ENCODE data around the gene CYREN. TPM values are rescaled to one million over a fixed set of nuclear protein-coding genes. Genes with fewer than 3 reads are reported as not detected.

Gene CYREN
- total RNA-seq, 1 donor from 2014 or later, result 80.3 TPM

DNA sequence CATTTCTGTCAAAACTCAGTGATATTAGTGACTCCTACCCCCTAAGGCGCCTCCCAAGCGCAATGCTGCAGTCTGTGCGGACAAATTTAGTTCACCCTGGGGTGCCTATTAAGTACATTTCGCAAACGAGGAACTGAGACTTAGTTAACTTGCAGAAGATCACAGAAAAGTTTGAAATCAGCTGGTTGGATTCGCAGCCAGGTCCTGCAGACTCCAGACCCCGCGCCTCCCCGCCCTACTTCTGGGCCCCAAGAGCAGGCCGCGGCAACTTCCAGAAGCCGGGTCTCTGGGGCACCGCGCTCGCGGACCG, 588 bp downstream of the CYREN start:
- TF ChIP-seq CTCF (conservative IDR thresholded peaks at IDR 0.05; ENCODE audit: low read depth, low read length), result no peak
- no peak for DNase-seq (ENCODE audit: low read depth)
- H3K4me3 ChIP-seq (ENCODE audit: low read depth, low read length), result peak overlapping the region; percentile 93

DNA sequence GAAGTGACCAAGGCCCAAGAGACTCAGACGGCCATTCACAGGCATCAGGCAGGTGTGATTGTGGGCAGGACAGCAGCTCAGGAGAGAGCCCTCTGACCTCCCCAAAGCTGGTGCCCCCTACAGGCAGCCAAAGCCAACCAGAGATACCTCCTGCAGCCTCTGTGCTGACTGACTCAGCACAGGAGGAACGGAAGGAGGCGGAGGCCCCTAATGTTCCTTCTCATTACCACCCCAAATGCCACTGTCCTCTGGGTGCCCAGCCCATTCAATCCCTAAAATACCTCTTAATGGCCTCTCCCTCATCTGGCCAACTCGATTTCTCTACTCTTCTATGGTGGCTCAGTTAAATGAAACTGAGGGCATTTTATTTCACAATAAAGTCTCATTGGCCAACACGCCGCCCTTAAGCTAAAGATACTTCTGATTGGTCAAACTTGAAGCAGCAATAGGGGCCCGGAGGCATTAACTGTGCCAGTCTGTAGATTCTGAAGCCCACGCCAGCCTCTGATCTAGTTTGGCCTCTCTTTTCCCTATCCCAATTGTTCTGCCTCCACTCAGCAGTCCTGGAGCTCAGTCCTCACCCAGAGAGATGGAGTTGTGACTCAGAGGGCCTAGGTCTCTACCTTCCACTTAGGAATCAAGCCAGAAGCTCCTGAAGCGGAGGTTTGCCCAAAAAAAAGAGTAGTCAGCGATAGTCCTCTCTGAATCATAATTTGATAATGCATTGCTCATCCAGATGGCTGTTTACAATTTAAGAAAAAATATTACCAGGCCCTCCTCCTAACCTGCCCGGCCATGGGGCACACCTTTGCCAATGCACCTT, 1.2 kb downstream of the CYREN start:
- DNase-seq (ENCODE audit: low read depth), result no peak
- peak overlapping the region; percentile 93 for H3K4me3 ChIP-seq (ENCODE audit: low read depth, low read length)
- TF ChIP-seq CTCF (conservative IDR thresholded peaks at IDR 0.05; ENCODE audit: low read depth, low read length), result peak; percentile 79

- peak overlapping the region; percentile 93 for H3K4me3 ChIP-seq (ENCODE audit: low read depth, low read length)
- no peak for DNase-seq (ENCODE audit: low read depth)
- no peak for TF ChIP-seq CTCF (conservative IDR thresholded peaks at IDR 0.05; ENCODE audit: low read depth, low read length)
Measured at GRCh38 chr7:135168489-135169140, 1.9 kb downstream of the CYREN start.

GRCh38 chr7:135168001-135168400, 2.5 kb downstream of the CYREN start:
- DNase-seq (ENCODE audit: low read depth), result no peak
- no peak for TF ChIP-seq CTCF (conservative IDR thresholded peaks at IDR 0.05; ENCODE audit: low read depth, low read length)
- H3K4me3 ChIP-seq (ENCODE audit: low read depth, low read length), result peak overlapping the region; percentile 93

GRCh38 chr7:135167365-135167917, 3.1 kb downstream of the CYREN start:
- no peak for TF ChIP-seq CTCF (conservative IDR thresholded peaks at IDR 0.05; ENCODE audit: low read depth, low read length)
- no peak for DNase-seq (ENCODE audit: low read depth)
- H3K4me3 ChIP-seq (ENCODE audit: low read depth, low read length), result peak overlapping the region; percentile 18

DNA sequence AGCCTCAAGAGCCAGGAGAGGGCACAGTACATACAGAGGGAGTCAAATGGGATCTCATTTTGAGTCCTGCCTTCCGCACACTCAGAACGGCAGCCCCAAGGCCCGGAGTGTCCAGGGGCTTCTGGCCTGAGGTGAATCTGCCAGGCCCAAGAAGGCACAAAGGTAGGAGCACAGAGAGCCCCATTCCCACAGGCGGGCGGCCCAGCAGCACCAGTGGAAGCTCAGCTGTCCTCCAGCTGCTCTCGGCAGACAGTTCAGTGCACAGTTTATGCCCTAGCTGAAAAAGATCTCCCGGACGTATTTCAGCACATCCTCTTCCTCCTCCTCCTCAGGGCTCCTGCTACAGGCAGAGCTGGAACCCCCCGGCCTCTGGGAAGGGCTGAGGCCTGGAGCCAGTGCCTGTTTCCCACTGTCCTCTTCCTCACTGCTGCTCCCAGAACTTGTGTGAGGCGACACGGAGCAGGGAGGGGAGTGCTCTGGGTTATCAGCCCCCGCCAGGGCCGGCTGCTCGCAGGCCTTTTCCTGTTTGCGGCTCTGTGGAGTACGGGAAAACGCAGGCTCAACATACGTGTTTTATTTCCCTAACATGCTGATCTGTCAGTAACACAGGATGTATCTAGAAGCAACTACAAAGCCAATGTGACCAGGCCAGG, 4.0 kb downstream of the CYREN start:
- TF ChIP-seq CTCF (conservative IDR thresholded peaks at IDR 0.05; ENCODE audit: low read depth, low read length), result no peak
- DNase-seq (ENCODE audit: low read depth), result no peak
- no peak overlapping the region for H3K4me3 ChIP-seq (ENCODE audit: low read depth, low read length)
